Head of caudate nucleus (tissue), 42 donors: Measurements from ENCODE around the gene IL20RA.
"Not testable (repeated sequence)": the region's sequence is repeated elsewhere in the genome, so short reads cannot be mapped to it uniquely, and the experiment has no call there.

Source experiments
- DNase-seq, 42 donors: peaks; one replicate each; pipeline versions ENCODE4 v3.0.0 to v3.0.0-alpha.2; 2020 to 2021; ENCODE audit warnings: mixed read lengths in 7 of 42
- intact Hi-C: fragments of 100-400 bp; cut with DNase I; formaldehyde crosslinking; loops from one replicate; pipeline ENCODE4 v1.15.0; 2022

The IL20RA gene, protein sequence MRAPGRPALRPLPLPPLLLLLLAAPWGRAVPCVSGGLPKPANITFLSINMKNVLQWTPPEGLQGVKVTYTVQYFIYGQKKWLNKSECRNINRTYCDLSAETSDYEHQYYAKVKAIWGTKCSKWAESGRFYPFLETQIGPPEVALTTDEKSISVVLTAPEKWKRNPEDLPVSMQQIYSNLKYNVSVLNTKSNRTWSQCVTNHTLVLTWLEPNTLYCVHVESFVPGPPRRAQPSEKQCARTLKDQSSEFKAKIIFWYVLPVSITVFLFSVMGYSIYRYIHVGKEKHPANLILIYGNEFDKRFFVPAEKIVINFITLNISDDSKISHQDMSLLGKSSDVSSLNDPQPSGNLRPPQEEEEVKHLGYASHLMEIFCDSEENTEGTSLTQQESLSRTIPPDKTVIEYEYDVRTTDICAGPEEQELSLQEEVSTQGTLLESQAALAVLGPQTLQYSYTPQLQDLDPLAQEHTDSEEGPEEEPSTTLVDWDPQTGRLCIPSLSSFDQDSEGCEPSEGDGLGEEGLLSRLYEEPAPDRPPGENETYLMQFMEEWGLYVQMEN

DNA sequence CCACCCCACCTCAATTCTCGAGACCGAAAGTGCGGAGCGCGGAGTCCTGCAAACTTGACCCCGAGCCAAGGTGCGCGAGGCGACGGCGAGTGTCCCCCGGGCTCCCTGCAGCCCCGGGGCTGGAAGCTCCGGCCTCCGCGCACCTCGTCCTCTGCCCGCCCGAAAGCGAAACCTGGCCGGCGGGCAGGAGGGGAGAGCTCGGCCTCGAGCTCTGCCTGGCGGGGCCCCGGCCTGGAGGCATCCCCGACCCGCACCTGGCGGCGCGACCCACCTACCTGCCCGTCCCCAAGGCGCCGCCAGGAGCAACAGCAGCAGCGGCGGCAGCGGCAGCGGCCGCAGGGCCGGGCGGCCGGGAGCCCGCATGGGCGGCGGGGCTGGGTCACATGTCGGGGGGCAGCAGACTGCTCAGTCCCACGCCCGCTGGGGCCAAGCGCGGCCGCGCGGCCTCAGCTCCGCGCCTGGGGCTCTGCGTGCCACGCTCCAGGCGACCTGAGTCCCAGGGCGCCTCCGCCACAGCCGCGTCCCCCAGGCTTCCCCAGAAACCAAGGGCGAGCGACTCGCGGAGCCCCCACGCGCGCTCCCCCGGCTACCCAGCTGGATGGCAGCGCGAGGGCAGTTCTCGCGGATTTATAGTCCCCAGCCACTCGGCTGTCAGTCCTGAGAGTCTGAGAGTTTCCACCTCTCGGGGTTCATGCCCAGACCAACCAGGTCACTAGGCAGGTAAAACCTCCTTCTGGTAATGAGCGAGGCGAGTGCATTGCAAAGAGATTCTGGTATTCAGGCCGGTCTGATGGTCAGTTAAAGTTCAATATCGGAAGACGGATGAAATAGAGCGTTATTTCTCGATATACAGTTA is at the start of gene IL20RA:
Gene IL20RA, minus strand, starts transcription at position 600 of the 856 bp plus-strand sequence. Its CDS starts 237 bp downstream, at position 363.
- peak in 33 of 42 donors; percentile 2 to 45 (median 17) for DNase-seq
- intact Hi-C loops, result no loop called here

DNA sequence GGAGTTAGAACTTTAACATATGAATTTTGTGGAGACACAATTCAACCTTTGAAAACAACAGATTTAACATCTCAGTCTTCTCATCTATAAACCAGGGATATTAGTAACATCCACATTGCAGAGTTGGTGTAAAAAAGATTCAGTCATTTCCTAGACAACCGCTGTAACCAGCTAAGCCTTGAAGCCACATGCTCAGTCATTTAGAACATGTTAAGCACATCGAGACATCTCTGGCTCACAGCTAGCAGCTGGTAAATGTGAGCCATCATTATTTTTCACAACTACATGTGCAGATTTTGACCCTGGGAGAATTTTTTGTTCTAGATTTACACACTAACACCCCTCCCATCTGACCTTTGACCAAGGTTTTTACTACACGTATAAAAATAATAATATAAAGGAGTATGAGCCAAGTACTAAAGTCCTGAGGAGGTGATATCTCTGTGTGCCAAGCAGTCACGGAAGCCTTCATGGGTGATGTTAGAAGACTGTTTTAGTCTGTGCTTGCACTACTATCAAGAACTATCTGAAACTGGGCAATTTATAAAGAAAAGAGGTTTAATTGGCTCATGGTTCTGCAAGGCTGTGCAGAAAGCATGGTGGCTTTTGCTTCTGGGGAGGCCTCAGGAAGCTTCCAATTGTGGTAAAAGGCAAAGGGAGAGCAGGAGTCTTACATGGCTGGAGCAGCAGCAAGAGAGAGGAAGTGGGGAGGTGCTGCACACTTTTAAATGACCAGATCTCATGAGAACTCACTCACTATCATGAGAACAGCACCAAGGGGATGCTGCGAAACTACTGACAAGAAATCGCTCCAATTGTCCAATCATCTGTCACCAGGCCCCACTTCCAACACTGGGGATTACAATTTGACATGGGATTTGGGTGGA is 48.7 kb upstream of the IL20RA start:
- intact Hi-C loops, result loop anchor here (5.0 to 10.0 kb wide), 2 partner anchors 111 to 554 kb away; no protein-coding TSS in a partner anchor
- DNase-seq, result no peak

DNA sequence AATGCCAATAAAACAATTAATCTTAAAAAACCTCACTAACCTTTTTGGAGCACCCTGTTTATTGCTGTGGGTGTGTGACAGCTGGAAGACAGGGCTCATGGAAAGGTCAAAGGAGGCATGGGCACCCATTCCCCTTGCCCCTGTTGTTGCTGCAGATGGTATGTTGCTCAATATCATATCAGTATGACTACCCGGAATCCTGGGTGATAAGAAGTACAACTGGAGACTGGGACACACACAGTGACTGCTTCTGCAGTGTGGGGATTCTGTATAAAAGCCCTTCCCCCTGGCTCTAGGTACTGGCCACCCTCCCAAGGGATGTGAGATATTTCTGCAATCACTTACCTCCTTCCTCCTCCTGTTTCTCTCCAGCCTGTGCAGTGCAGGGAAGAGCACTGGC is 47.3 kb upstream of the IL20RA start:
- no peak for DNase-seq
- intact Hi-C loops, result loop anchor here (5.0 to 10.0 kb wide), 2 partner anchors 113 to 555 kb away; no protein-coding TSS in a partner anchor

DNA sequence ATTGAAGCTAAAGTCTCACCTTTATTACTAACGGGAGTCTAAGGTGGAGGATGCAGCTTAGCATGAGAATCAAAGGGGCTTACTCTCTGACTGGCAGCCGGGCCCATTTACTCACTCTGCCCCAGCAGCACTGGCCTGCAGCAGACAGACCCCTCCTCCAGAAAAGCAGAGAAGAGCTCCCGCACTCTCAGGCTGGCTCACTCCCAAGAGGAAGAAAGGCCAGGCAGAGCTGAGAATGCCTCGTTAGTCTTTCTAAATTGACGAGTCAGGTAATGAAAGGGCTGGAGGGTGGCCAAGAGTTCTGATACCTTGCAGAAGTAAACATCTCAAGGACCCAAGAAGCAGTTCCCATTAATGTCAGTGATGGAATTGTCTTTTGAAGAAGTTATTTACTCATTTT is 44.5 kb upstream of the IL20RA start:
- DNase-seq, result no peak
- intact Hi-C loops, result no loop called here

DNA sequence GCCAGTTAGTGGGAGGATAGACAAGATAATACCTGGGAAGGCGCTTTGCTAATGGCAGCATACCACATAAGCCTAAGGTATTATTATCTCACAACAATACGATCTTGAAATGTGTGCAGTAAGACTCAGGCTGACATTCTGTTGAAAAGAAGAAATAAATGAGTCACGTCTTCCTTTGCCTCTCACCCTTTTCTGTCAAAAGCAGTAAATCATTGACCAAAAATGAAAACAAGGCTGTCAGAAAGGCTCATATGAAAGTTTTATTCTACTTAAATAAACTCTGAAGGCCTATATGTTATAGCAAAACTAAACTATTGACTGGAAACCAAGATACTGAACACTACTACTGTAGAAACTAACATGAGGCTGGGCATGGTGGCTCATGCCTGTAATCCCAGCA is 43.1 kb upstream of the IL20RA start:
- intact Hi-C loops, result no loop called here
- DNase-seq, result peak in 3 of 42 donors; percentile 21 to 43 (median 42)

DNA sequence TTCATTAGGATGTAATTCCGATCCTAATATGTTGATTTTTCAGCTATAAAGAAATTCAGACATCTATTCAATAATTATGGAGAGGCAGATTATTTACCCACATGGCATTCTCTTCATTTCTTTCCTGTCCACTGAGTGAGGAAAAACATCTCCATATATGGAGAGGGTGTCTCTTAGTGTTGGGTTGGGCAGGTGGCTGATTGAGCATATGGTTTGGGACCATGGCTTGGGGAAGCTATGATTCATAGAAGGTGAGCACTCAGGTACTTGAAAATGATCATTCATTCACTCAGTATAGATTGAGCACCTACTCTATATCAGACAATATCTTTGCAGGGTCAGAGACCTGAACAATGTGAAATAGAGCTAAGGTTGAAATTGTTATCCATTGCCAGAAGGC is 41.3 kb upstream of the IL20RA start:
- intact Hi-C loops, result no loop called here
- no peak for DNase-seq

DNA sequence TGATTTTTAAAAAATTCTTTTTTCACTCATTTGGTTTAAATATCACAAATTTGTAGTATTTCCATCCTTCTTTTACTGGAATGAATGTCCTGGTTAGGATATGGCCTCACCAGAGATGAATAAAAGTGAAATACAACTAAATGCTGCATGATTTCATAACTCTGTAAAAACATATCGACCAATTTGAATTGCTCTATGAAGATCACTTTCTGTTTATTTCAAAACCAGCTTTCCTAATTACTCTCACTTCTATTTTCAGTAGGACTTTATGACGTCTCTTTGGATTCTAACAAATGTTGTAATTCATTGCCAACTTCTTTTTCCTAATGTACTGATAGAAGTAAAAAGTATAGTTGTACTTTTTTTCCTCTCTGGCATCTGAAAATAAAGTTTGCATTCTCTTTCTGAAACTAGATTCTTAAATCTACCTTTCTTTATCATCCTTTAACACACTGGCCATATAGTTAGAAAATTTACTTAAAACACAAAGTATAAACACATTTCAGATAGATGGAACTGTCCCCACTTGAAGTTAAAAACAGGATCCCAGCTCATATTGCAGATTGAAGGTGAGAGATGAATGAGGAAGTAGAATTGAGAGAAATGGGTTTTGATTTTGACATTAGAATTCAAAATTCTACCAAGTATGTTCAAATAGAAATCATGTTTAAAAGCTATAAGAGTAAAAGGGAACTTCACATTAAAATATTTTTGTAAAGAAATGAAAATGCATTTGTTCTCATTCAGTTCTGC is 40.3 kb upstream of the IL20RA start:
- intact Hi-C loops, result no loop called here
- no peak for DNase-seq

DNA sequence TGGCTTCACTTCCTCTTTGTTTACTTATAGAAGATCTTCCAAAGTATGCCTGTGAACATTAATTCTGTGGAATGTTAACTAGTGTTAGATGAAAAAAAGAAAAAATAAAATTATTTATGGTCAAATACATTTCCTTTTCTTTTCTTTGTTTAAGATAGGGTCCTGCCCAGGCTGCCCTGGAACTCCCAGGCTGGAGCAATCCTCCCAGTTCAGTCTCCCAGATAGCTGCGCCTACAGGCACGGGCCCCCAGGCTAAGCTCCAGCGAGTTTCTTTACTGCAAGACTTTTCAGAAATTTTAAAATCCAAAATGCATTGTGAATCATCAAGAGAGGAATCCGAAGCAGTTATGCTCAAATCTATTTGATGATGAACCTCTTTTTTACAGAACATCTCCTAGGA is 39.3 kb upstream of the IL20RA start:
- DNase-seq, result no peak
- intact Hi-C loops, result no loop called here

DNA sequence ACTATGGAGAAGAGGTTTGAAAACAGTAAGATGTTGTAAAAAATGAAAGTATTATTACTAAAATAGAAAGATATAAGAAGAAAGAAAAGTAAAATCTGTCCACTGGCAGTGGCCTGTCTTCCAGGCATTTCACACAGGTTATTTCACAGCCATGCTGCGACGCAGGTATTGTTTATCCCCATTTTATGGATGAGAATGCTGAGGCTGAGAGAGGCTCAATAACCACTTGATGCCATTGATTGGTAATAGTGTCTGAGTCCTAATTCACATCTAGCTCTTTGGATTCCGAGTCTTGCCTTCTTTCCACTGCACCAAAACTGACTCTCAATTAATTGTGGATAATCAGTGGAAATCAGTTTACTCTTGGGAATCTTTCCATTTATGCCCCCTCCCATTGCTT is 37.2 kb upstream of the IL20RA start:
- DNase-seq, result no peak
- intact Hi-C loops, result no loop called here

DNA sequence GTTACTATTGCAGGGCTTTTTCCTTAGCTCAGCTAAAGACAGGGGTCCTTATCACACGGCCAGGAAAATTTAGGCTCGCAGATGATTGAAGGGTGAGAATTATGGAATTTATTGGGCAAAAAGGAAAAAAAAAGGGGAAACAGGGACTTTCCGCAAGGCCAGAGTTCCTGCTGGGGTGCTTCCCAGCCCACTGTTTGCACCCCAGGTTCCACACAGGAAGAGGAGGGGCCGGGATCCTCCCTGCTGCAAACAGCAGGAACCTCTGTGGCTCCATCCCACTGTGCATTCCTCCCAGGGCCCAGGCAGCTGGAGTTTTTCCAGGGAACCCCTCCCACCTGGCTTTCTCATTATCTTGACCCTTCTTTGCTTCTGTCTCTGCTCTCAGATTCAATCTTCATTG is 35.9 kb upstream of the IL20RA start:
- no peak for DNase-seq
- intact Hi-C loops, result no loop called here

DNA sequence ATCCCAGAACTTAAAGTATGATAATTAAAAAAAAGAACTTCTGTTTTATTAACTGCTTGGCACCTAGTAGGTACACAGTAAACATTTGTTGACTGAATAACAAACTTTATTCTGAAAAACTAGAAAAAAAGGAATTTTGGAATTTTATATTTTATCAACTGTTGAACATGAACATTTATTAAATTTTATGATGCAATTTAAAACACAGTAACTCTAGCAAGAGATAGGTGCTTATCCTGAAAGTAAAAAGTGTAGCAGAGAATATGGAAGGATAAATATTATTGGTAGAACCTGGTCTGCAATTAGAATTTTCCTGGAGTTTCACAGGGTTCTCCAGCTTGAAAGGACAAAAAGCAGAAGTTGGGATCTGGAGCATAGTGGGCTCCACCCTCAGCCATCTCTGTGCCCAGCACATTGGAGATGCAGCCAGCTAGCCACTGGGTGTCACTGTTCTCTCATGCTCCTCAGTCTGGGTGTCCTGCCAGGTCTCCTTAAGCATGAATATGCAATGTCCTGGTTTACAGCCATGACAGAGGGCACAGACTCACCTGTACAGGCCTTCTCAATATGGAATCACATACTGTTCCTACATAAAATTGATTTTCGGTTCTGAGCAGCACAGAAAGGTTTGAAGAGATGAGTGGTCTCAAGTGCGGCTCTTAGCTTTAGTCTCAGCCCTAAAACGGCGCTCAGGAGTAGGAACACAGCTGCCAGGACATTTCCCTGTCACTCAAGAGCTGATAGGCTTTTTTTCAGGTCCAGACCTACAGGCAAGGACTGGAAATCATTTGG is 31.7 kb upstream of the IL20RA start:
- intact Hi-C loops, result no loop called here
- DNase-seq, result peak; percentile 10 to 78 (median 59)

DNA sequence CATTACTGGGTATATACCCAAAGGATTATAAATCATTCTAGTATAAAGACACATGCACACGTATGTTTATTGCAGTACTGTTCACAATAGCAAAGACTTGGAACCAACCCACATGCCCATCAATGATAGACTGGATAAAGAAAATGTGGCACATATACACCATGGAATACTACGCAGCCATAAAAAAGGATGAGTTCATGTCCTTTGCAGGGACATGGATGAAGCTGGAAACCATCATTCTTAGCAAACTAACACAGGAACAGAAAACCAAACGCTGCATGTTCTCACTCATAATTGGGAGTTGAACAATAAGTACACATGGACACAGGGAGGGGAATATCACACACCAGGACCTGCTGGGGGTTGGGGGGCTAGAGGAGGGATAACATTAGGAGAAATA is 31.0 kb upstream of the IL20RA start:
- intact Hi-C loops, result not testable (repeated sequence)

DNA sequence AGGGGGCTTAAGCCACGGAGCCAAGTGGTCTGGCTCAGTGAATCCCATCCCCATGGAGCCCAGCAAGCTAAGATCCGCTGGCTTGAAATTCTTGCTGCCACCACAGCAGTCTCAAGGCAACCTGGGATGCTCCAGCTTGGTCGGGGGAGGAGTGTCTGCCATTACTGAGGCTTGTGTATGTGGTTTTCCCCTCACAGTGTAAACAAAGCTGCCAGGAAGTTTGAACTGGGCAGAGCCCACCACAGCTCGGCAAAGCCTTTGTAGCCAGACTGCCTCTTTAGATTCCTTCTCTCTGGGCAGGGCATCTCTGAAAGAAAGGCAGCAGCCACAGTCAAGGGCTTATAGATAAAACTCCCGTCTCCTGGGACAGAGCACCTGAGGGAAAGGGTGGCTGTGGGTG is 25.5 kb upstream of the IL20RA start:
- DNase-seq, result no peak
- intact Hi-C loops, result no loop called here

More for the DNA sequence above, 31.0 kb upstream of the IL20RA start:
- not testable (repeated sequence) for DNase-seq

DNA sequence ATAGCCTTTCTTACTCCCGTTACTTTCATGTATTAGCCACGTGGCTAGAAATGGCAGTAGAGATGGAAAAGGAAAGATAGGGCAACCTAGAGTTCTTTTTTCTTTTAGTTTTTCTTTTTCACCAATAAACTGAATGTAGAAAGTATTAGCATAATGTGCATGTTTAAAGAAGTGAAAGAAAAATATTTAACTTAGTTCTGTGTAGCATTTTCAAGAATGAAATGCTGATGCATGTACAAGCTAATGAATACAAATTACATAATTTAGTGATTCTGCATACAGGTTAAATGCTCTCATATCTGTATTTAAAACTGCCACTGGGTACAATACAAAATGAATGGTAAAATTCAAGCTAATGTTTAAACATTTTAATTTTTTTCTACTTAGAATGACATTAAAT is 22.6 kb upstream of the IL20RA start:
- intact Hi-C loops, result no loop called here
- no peak for DNase-seq

DNA sequence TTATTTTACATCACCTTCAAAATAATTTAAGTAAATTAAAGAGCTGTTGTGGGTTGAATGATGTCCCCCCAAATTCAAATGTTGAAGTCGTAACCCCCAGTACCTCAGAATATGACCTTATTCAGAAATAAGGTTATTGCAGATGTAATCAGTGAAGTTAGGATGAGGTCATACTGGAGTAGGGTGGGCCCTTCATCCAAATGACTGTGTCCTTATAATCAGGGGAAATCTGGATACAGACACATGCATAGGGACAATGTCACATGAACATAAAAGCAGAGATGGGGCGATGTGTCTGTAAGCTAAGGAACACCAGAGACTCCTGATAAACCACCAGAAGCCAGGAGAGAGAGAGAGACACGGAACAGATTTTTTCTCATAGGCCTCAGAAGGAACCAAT is 13.3 kb upstream of the IL20RA start:
- intact Hi-C loops, result no loop called here
- DNase-seq, result no peak

DNA sequence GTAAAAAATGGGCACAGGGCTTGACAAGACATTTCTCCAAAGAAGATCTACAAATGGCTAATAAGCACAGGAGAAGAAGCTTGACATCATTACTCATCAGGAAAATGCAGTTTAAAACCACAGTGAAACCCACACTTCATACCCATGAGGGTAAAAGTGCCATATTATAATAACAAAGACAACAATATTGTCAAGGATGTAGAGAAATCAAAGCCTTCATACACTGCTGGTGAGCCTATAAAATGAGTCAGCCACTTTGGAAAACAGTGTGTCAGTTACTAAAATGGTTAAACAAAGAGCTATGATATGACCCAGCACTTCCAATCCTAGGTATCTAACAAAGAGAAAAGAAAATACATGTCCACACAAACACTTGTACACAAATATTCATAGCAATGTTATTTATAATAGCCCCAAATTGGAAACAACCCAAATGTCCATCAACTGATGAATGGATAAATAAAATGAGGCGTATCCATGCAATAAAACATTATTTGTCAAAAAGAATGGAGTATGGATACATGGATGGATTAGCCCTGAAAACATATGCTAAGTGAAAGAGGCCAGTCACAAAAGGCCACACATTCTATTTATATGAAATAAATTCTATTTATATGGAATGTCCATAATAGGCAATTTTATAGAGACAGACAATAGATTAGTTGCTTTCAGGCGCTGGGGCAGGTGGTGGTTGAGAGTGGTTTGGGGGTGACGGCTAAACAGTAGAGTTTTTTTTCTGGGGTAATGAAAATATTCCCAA is 11.5 kb upstream of the IL20RA start:
- intact Hi-C loops, result no loop called here
- no peak for DNase-seq
